HG03139 (cell line): ENCODE data around the gene DBX1.
"Not testable (repeated sequence)": the region's sequence is repeated elsewhere in the genome, so short reads cannot be mapped to it uniquely, and the experiment has no call there.

Experiments used
- ATAC-seq: cut with Tn5 transposase; IDR thresholded peaks from one replicate; pipeline ENCODE4 v1.9.1; 2021; ENCODE audit not compliant: unreplicated experiment

The DBX1 gene

DNA sequence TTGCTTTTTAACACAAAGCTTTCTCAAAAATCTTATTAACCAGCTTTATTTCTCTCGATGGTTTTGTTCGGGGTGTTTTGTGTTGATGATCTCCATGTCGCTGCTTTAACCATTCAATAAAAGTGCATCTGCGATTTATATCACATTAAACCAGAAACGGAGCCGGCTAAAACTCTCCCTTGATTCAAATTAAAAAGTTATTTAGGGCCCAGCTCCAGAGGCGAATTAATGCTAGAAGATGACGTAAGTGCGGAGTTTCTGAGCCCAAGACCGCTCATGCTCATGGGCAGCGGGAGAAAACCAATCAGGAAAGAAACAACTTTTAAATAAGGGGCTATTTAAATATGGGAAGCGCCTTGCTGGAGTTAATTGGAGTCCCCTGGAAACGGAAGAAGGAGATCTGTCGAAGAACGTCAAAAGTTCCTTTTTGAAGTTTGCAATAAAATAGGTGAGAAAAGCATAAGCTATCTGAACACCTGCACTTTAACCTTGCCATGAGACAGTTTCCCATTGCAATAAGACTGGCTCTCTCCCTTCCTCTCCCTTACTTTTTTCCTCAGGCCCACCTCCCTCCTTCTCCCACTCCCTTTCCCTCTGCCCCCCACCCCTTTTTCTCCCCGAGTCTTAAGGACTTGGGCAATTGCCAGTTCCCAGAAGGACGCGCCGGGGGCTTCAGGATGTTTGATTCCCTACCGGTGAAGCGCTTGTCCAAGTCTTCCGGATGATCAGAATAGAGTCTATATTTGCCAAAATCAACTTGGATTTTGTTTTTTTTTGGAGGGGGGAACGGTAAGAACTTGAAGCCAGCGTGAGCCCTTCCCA lies 1.9 kb upstream of the DBX1 start:
- no peak for ATAC-seq

DNA sequence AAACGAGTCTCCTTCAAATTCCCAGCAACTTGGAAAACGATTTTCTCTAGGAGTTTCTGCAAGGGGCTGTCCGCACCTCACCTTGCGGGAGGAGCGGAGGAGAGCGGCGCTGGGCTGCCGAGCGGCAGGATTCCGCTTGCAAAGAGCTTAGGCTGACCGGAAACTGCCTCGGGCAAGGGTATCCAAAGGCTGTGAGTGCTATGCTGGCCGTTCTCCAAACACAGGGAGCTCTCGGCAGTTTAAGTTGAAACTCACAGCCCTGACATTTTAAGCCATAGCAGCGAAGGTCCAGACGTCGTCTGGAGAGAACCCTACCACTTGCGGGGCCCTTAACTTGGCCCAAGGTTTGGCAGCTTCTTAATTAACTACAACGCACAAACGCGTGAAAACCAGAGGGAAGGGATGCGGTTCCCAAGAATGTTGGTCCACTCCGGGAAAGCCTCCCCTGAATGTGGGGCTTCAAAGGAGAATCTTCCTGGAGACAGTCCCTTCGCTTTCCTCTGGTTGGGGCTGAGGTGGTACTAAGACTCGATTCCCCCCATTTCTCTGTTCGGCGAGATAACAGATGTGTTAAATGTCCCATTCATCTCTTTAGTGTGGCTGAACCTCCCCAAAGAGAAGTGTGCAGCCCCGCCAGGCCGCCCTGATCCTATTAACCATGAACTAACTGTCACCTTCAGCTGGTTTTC lies 1.1 kb upstream of the DBX1 start:
- no peak for ATAC-seq

DNA sequence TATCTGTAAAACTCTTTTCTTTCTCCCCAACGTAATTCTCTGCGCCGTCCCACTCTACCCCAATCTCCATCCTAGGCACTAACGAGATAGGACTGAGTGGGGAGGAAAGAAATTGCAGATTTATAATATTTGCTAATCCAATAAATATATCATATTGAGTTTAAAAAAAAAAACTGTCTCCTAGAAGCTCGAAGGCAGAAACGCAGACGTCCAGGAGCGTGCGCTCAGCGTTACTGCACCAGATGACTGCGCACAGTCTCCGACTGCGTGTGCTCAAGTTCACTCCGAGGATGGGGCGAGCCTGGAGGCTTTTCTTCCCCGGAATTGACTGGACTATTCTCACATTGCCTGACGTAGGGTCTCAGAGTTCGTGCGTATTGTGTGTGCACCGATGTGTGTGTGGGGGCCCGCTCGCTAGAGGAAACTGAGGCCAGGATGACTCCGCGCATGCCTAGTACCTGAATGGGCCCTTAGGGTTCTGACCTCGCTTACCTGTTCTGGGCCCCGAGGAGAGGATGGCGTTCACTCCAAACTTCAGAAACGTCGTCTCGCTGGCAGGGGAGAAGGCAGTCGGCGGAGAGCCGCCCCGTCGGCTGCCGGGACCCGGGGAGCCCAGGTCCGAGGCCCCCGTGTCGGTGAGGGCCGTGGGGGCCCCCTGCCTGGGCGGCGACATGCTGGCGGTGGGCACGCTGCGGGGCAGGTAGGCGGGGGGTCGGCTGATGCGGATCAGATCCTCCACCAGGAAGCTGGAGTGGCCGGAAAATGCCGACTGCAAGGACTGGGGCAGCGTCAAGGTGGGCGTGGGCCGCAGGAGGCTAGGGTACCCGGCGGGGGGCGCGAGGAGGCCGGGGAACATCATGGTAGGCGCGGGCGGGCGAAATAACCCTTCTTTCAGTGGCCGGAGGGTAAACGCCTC lies 551 bp downstream of the DBX1 start:
- ATAC-seq, result no peak

DNA sequence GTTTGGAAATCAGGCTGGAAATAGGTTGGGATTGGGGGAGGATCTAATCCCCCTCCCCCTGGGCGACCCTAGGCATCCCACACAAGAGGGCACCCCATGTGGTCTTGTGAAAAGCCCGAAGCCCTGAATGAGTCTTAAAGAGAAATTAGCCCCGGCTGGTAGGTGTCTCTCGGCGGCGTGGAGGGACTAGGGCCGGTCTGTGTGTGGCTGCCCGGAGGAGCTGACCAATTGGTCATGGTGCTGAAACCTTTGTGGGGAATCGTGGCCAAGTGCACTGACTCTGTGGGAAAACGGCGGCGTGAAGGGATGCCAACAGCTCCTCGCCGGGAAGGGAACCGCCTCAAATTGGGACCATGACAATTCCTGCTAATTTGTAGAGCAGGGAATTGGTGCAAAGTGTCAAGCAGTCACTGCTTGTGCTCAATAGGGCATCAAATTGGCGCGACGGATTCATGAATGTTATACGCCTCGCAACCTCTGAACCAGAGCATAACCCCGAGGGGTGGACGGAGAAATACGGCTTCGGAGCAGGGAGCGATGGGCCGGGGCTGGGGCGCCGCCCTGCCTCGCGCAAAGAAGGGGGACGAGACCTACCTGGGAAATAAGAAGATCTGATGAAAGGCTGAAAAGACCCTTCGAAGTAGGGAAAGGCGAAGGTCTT lies 1.5 kb downstream of the DBX1 start:
- no peak for ATAC-seq

DNA sequence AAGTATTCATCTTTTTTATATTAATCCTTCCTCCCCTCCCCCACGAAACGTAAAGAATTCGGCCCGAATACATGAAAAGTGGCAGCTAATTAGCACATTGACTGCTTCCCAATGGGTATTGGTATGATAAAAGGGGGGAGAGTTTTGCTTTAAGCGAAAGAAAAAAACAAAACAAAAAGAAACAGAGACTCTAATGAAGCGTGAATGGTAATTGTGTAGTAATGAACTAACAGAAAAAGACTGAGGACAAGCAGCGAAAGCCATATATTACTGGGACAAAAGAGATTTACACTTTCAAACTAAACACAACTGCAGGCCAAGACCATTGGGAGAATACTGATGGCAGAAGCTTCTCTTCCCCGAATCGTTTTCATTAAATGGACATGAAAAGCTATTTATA lies 2.5 kb downstream of the DBX1 start:
- ATAC-seq, result no peak

DNA sequence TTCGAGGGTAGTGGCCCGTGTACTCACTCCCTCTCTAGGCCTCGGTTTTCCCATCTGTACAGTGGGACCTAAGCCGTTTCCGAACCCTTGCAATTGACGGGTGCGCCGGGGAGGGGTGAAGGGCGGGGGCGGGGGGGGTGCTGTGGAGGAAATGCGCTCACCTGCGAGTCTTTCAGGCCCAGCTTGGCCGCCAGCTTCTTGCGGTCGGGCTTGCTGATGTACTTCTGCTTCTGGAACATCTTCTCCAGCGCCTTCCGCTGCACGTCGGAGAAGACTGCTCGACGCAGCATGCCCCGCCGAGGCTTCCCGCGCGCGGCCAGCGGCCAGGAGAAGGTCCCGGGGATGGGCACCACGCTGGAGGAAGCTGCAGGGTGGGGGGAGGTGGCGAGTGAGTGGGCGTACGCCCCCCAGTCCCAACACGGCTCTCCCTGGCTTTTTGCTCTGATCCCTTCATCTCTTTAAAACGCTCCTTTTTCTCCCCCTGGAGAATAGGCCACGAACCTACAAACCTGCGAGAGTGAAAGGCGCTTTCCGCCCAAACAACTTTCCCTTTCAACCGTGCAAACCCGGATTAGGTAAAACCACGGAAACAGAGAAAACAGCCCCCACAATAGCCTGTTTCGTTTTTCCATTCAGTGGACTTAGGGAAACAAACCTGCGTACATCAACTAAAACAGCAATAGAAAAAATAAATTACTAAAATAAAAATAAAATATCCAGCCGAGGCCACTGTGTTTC lies 3.2 kb downstream of the DBX1 start:
- ATAC-seq, result no peak

DNA sequence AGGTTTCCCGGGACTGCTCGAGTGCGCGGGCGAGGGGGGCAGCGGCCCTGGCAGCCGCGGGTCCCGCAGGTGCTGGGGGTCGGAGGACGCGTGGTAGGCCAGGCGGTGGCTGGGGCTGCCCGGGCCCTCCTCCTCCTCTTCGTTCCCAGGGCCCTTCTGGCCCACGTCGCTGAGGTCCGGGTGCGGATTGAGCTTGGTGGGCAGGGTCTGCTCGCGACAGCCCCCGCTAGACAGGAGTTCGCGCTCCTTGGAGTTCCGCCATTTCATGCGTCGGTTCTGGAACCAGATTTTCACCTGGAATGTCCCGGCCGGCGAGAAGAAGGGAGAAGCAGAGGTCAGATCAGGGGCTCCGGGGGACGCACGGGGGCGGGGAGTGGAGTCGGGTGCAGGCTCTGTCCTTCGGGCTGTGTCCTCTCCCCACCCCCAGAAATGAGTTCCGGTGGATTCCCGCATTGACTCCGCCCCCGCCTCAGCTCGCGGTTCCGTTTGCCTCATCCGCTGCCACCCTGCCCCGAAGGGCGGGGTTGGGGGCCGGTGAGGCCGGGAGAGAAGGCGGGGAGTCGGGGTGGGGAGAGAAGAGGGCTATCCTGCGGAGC lies 3.9 kb downstream of the DBX1 start:
- no peak for ATAC-seq

DNA sequence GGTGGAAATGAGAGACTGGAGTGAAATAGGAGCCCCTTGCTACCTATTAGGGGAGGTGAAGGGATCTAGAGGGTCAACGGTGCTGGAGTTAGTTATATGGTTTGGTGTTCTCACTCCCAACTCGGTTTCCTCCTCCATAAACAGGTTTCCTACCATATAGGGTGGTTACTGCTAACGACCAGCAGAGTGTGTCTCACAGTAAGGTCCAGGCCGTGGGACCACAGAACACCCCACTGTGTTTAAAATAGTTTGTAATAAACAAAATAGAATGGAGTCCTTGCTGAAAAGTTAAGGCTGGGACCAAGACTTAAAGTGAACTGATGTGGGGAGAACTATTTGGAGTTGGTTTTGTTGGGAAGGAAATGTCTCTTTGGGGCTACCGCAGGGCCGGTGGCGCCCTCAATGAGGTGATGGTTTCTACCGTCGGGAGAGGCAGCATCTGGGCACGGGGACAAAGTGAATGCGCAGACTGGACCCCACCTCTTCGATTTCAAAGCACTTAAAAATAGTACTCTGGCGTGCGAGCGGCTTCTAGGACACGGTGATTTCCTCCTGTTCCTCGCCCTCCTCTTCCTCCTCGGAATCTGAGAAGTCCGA lies 4.5 kb downstream of the DBX1 start:
- ATAC-seq, result no peak

DNA sequence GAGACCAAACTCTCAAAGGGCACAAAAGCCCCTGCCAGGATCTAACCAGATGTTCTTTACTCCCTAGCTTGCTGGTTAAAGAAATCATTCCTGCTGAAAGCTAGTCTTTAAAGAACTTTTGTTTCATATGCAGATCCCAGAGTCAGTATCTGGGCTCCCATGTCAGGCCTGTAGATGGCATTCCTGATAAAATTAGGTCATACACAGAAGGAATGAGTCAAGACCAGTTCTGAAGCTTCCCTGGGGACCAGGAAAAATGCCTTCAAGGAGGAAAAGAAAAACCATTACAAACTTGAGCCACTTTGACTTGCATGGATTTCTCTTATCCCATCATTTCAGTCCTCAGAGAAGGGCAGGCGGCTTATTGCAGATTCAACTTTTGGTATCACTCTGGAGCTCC lies 5.9 kb downstream of the DBX1 start:
- ATAC-seq, result no peak

DNA sequence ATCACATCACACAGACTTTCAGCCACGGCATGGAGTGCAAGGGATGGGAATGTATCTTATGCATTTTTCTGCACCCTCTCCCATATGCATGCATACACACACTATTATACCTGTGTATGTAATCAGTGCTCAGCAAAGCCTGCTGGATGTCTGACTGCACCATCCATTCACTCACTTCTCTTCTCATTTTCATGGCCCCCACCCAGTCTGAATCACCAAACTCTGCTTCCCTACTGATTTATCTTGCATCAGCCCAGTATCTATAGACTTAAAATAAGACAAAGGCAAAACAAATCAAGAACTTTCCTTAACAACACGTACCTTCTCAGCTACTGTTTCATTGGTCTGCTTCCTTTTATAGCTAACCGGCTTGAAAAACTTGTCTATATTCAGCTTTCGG lies 21.6 kb downstream of the DBX1 start:
- no peak for ATAC-seq

DNA sequence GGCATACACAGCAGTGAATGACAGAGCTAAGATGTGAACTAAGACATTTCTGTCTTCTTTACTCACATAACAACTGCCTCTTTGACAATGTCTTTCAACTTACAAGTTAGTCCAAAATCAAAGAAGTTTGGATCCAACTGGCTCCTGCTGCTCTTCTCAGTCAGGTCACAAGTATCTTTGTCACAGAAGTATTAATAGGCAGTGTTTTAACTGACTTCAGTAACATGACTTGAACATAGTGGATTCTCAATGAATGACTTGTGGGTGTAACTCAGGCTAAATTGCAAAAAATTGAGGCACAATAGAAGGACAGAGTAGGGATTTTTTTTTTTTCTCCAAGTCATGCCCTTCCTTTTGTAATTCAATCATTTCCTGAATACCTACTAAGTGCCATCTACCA lies 22.6 kb downstream of the DBX1 start:
- no peak for ATAC-seq

DNA sequence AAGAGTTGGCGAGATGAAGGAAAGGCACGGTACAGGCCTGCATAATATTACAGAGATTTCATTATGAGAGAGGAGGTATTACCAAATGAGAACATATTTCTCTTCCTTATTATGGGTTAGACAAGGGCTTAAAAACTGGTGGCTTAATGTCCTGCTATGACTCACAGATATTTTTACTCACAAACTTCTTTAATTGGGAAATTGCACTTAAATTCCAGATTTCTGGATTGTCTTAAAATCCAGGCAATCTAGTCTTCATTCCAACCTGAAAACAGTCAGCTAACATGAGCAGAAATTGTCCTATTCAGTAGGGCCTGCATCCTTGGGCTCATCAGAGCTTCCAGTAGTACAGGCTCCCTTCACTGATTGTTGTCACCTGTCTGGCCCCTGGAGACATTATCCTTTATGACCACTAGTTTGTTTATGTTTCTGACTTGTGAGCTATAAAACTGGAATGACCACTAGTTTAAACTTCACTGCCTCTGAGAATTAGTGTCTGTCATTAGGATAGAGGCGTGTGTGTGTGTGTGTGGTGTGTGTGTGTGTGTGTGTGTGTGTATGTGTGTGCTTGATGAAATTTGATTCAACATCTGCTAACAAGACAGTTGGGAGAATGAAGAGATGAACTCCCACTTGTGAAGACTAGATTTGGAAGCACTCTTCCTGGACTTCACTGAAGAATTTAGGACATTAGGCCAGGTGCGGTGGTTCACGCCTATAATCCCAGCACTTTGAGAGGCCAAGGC lies 25.1 kb downstream of the DBX1 start:
- ATAC-seq, result no peak

DNA sequence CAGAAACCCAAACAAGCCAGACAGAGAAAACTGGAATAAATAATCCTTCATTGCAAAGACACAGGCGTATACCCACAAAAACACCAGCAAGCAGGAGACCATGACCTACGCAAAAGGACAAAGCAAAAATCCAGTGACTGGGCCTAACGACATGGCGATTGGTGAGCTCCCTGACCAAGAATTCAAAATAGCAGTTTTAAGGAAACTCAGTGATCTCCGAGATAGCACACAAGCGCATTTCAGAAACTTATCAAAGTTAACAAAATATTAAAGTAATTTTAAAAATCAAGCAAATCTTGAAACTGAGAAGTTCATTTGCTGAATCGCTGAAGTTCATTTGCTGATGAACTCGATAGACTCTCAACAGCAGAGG lies 27.6 kb downstream of the DBX1 start:
- no peak for ATAC-seq

DNA sequence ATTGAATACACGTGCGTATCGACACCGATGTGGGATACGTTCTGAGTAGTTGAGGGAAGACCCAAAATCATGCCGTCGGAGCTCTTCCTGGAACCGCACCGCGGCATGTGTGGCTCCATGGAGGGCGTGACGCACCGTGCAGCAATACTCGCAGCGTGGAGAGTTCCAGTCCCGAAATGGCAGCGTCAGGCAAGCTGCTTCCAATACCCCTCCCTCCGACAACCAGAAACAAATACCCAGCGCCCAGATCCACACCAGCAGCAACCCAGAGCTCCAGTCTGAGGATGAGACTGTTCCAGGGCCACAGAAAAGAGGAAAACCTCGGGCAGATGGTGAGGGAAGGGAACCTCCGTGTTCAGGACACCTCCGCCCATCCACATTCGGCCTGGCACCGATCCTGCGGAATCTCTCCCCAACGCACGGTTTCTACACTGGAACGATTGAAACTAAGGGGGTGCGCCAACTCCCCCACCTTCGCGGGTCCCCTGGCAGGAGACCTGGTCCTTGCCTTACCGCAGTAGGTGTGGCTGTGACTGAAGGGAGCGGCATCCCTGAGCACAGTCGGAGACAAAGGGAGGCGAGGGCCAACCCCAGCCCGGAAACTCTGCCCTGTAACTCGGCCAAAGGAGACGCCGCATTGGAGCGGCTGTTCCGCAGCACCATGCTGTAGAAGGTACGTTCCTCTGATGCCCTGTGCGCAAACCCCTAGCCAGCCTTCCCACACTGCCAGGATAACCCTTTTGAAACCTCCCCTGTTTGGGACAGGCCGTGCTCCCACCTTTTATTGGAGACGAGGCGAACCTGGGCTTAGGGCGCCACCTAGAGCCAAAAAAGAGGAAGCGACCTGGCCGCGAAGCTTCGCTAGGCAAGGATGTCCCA lies 28.2 kb downstream of the DBX1 start:
- no peak for ATAC-seq

DNA sequence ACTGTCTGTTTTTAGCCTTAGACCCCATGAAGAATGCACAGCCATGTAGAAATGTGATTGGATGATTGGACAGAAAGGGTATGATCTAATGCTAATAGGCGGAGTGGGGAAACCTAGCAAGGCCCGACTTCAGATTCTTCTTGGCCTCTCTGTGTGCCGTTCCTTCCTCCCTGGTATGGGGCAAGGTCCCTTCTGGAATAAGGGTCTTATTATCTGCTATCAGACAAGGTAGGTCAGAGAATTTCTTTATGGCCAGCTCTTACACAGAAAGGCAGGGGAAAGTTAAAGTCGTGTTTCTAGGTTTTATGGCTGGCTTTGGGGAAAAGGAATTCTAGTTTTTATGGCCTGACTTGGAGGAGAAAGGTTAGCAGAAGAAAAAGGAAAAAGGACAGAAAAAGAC lies 30.6 kb downstream of the DBX1 start:
- no peak for ATAC-seq

DNA sequence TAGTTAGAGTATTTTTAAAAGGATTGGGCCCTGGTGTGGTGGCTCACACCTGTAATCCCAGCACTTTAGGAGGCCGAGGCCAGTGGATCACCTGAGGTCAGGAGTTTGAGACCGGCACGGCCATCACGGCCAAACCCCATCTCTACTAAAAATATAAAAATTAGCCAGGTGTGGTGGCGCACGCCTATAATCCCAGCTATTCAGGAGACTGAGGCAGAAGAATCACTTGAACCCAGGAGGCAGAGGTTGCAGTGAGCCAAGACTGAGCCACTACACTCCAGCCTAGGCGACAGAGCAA lies 31.8 kb downstream of the DBX1 start:
- not testable (repeated sequence) for ATAC-seq

DNA sequence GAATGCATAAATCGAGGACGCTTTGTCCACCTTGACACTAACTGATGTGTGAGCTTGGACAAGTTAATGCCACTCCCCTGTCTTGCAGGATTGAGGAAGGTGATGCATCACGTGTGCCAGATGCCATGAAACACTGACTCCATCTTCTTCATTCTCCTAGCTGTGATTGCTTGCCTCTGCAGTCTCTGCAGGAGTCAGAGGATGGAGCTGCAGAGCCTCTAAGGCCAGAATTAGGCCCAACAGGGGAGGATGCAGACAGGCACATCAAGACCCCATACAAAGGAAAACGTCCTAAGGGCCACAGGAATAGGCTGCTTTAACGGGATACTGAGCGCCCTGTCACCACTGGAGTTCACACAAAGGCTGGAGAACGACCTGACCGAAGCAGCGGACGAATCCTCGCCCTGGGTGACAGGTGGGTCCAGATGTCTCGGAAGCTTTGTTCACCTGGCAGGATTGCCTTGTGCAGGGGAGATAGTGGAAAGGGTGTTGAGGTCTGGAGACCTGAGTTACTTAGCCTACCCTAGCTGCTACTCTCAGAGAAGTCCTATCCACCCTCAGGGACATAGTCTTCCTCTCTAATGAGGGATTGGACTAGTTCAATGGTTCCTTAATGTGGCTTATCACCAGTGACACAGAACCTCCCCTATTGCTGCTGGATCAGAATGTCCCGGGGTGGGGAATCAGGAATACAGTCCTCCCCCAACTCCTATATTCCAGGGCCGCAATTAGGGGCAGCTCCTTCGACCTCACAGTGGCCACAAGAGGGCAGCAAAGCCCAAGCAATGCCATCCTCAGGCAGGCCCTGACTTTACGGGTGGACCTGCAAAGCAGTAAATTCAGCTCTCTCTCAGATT lies 32.4 kb downstream of the DBX1 start:
- no peak for ATAC-seq
